ENCODE measurements around the gene TRMT5. TPM values are rescaled to one million over a fixed set of nuclear protein-coding genes. Genes with fewer than 3 reads are reported as not detected.

TRMT5 gene
- total RNA-seq, 2 experiments from 2014 or later, result 7.0 to 14.5 TPM

- H3K9me3 ChIP-seq (ENCODE audit: low read length), result no peaks in the 10 kb centered on the region
- CTCF ChIA-PET (ENCODE audit: unreplicated experiment), result no interaction called here
- H3K4me2 ChIP-seq (ENCODE audit: low read length), result no peak overlapping the region
- H3K36me3 ChIP-seq (ENCODE audit: insufficient read depth, low read length), result peaks cover 66% of the 10 kb centered on the region
- intact Hi-C loops (cut with micrococcal nuclease; ENCODE audit: unreplicated experiment), result no loop called here
- H4K20me1 ChIP-seq (ENCODE audit: insufficient read depth, low read length), result no peaks in the 10 kb centered on the region
- POLR2A ChIA-PET, result interaction anchor here (1.0 kb wide), 2 partner anchors 31 to 335 kb away, joined by 3 read pairs; no protein-coding TSS in a partner anchor
- no peak for DNase-seq (ENCODE audit: low spot score)
- H3K79me2 ChIP-seq (ENCODE audit: insufficient read depth, low read depth, low read length), result no peaks in the 10 kb centered on the region
- no peak overlapping the region for H3K4me3 ChIP-seq (ENCODE audit: low read depth, low read length, poor library complexity, severe bottlenecking)
- no peaks in the 10 kb centered on the region for H3K4me1 ChIP-seq (ENCODE audit: insufficient read depth, low read length, poor library complexity, severe bottlenecking)
- H3K27ac ChIP-seq (ENCODE audit: low read depth, low read length, poor library complexity, severe bottlenecking), result no peak overlapping the region
- no peak overlapping the region for H2AFZ ChIP-seq (ENCODE audit: low read length)
- no peaks in the 10 kb centered on the region for H3K9me2 ChIP-seq (ENCODE audit: insufficient read depth, low read length)
- TF ChIP-seq EZH2phosphoT487 (IDR thresholded peaks at IDR 0.05; ENCODE audit: borderline replicate concordance, low read depth, low read length) (no peak), CTCF (conservative IDR thresholded peaks at IDR 0.05; ENCODE audit: low read length) (no peak)
- no TSS peak for BruUV-seq (replicated peaks)
Observed at GRCh38 chr14:60989599-60989998, 8.7 kb upstream of the TRMT5 start.

- no TSS peak for BruUV-seq (replicated peaks)
- Histone ChIP-seq H3K9me3 (ENCODE audit: low read length) (no peaks in the 10 kb centered on the region), H3K27ac (ENCODE audit: low read depth, low read length, poor library complexity, severe bottlenecking) (no peak overlapping the region), H3K79me2 (ENCODE audit: insufficient read depth, low read depth, low read length) (peaks cover 15% of the 10 kb centered on the region; the same call in 1 of the 2 replicates), H3K4me1 (ENCODE audit: insufficient read depth, low read length, poor library complexity, severe bottlenecking) (peaks cover 20% of the 10 kb centered on the region), H3K4me2 (ENCODE audit: low read length) (no peak overlapping the region), H3K36me3 (ENCODE audit: insufficient read depth, low read length) (peaks cover 46% of the 10 kb centered on the region), H4K20me1 (ENCODE audit: insufficient read depth, low read length) (no peaks in the 10 kb centered on the region), H3K4me3 (ENCODE audit: low read depth, low read length, poor library complexity, severe bottlenecking) (no peak overlapping the region), H2AFZ (ENCODE audit: low read length) (no peak overlapping the region), H3K9me2 (ENCODE audit: insufficient read depth, low read length) (no peaks in the 10 kb centered on the region)
- intact Hi-C loops (cut with micrococcal nuclease; ENCODE audit: unreplicated experiment), result no loop called here
- no peak for TF ChIP-seq CTCF (conservative IDR thresholded peaks at IDR 0.05; ENCODE audit: low read length)
- no peak for TF ChIP-seq EZH2phosphoT487 (IDR thresholded peaks at IDR 0.05; ENCODE audit: borderline replicate concordance, low read depth, low read length)
- POLR2A ChIA-PET, result interaction anchor here (0.6 to 0.7 kb wide), 2 partner anchors 102 to 278 kb away, joined by 3 to 4 read pairs; no protein-coding TSS in a partner anchor
- CTCF ChIA-PET (ENCODE audit: unreplicated experiment), result no interaction called here
- DNase-seq (ENCODE audit: low spot score), result no peak
Observed at GRCh38 chr14:60986500-60986899, 5.6 kb upstream of the TRMT5 start.

- no peak for DNase-seq (ENCODE audit: low spot score)
Observed at GRCh38 chr14:60984196-60984595, 3.3 kb upstream of the TRMT5 start.

More at GRCh38 chr14:60984196-60984595, 3.3 kb upstream of the TRMT5 start:
- H3K27ac ChIP-seq (ENCODE audit: low read depth, low read length, poor library complexity, severe bottlenecking), result no peak overlapping the region
- intact Hi-C loops (cut with micrococcal nuclease; ENCODE audit: unreplicated experiment), result loop anchor here (5.0 kb wide), 1 partner anchor 252 kb away; the partner anchor contains the start of gene MNAT1
- H2AFZ ChIP-seq (ENCODE audit: low read length), result no peak overlapping the region
- H3K9me3 ChIP-seq (ENCODE audit: low read length), result no peaks in the 10 kb centered on the region
- TF ChIP-seq CTCF (conservative IDR thresholded peaks at IDR 0.05; ENCODE audit: low read length), result no peak
- TF ChIP-seq EZH2phosphoT487 (IDR thresholded peaks at IDR 0.05; ENCODE audit: borderline replicate concordance, low read depth, low read length), result no peak
- POLR2A ChIA-PET, result no interaction called here
- H3K36me3 ChIP-seq (ENCODE audit: insufficient read depth, low read length), result peaks cover 40% of the 10 kb centered on the region
- H3K4me1 ChIP-seq (ENCODE audit: insufficient read depth, low read length, poor library complexity, severe bottlenecking), result peaks cover 31% of the 10 kb centered on the region
- CTCF ChIA-PET (ENCODE audit: unreplicated experiment), result no interaction called here
- peaks cover 31% of the 10 kb centered on the region; the same call in 1 of the 2 replicates for H3K79me2 ChIP-seq (ENCODE audit: insufficient read depth, low read depth, low read length)
- no peaks in the 10 kb centered on the region for H4K20me1 ChIP-seq (ENCODE audit: insufficient read depth, low read length)
- BruUV-seq (replicated peaks), result no TSS peak
- 0 out of 2 replicates have a peak overlapping the region, but pooled peaks have one; percentile 19 for H3K4me2 ChIP-seq (ENCODE audit: low read length)
- no peaks in the 10 kb centered on the region for H3K9me2 ChIP-seq (ENCODE audit: insufficient read depth, low read length)
- H3K4me3 ChIP-seq (ENCODE audit: low read depth, low read length, poor library complexity, severe bottlenecking), result no peak overlapping the region
